Measurements from ENCODE around the gene RIMBP2.

The RIMBP2 gene

GRCh38 chr12:130385193-130385592 lies 330.9 kb downstream of the RIMBP2 start:
- TF ChIP-seq FOXP2 (optimal IDR thresholded peaks at IDR 0.05; ENCODE audit: borderline replicate concordance, extremely low read depth, extremely low read length, insufficient read depth) (no peak), SIN3A (IDR thresholded peaks at IDR 0.05; ENCODE audit: borderline replicate concordance, insufficient read depth, low read length) (no peak), POLR2AphosphoS5 (IDR thresholded peaks at IDR 0.05; ENCODE audit: low read depth, low read length) (no peak), REST (IDR thresholded peaks at IDR 0.05; ENCODE audit: insufficient read depth in 1 of 2, low read depth in 2 of 2, low read length in 2 of 2) (no peak), TAF1 (IDR thresholded peaks at IDR 0.05; ENCODE audit: borderline replicate concordance, insufficient read depth, low read length) (no peak)

DNA sequence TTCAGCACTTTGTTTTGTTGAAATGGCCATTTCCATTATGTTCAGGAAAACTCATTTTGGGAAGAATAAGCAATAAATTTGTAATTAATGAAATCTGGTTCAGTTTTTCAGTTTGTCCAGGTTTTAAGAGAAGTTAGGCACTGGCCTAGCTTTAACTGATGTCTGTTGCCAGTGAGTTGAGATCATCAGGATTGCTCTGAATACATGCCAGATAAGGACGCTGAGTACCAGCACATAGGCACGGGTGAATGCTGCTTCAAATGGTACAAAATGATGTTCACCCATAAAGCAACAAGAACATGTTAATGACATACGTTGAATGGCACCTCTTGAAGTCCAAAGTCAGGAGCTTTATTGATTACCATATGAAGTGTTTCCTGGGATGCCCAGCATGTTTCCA lies 331.9 kb downstream of the RIMBP2 start:
- no peak for TF ChIP-seq FOXP2 (optimal IDR thresholded peaks at IDR 0.05; ENCODE audit: borderline replicate concordance, extremely low read depth, extremely low read length, insufficient read depth)
- TF ChIP-seq SIN3A (IDR thresholded peaks at IDR 0.05; ENCODE audit: borderline replicate concordance, insufficient read depth, low read length) = no peak
- no peak for TF ChIP-seq POLR2AphosphoS5 (IDR thresholded peaks at IDR 0.05; ENCODE audit: low read depth, low read length)
- TF ChIP-seq TAF1 (IDR thresholded peaks at IDR 0.05; ENCODE audit: borderline replicate concordance, insufficient read depth, low read length) = no peak

DNA sequence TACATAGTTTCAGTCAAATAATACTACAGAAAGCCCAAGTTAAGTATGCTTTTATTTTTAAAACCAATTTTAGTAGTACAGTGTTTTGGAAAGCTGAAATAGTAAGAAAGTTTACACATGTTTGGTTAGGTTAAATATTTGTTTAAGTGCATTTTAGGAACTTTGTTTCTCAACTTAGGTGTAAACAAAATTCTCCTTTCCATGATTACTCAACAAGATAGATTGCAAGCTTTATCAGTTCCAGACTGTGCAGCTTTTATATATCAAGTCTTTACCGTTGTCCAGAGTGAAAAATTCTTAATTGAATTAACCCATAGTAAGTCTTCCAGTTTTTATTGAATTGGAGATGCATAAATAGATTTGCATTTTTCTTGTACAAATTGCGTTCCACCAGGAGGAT lies 333.3 kb downstream of the RIMBP2 start:
- no peak for TF ChIP-seq REST (IDR thresholded peaks at IDR 0.05; ENCODE audit: insufficient read depth in 1 of 2, low read depth in 2 of 2, low read length in 2 of 2)
- no peak for TF ChIP-seq TAF1 (IDR thresholded peaks at IDR 0.05; ENCODE audit: borderline replicate concordance, insufficient read depth, low read length)
- no peak for TF ChIP-seq POLR2AphosphoS5 (IDR thresholded peaks at IDR 0.05; ENCODE audit: low read depth, low read length)
- no peak for TF ChIP-seq SIN3A (IDR thresholded peaks at IDR 0.05; ENCODE audit: borderline replicate concordance, insufficient read depth, low read length)
- TF ChIP-seq FOXP2 (optimal IDR thresholded peaks at IDR 0.05; ENCODE audit: borderline replicate concordance, extremely low read depth, extremely low read length, insufficient read depth) = no peak

GRCh38 chr12:130375296-130376287 lies 340.5 kb downstream of the RIMBP2 start:
- TF ChIP-seq REST (IDR thresholded peaks at IDR 0.05; ENCODE audit: insufficient read depth in 1 of 2, low read depth in 2 of 2, low read length in 2 of 2) = 0 out of 4 replicates have a peak, but pooled peaks of 1 of the 2 experiments have one; percentile 20
- no peak for TF ChIP-seq SIN3A (IDR thresholded peaks at IDR 0.05; ENCODE audit: borderline replicate concordance, insufficient read depth, low read length)

DNA sequence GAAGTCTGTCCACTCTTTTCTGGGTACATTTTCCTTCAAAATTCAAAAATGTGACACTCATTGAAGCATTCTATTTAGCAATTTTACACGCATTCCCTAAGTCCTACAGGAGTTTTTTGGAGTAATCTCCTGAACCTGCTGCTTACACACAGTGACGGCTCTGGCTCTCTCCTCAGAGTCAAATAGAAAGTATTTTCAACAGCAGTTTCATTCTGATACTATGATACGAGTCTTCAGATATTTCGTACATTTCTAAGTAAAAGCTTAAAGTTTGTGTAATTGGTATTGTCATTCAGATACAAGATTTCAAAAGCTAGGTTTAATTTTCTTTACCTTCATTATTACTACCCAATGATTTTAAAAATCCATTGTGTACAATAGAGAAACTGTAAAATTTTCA lies 342.0 kb downstream of the RIMBP2 start:
- TF ChIP-seq TAF1 (IDR thresholded peaks at IDR 0.05; ENCODE audit: borderline replicate concordance, insufficient read depth, low read length) (no peak), REST (IDR thresholded peaks at IDR 0.05; ENCODE audit: insufficient read depth in 1 of 2, low read depth in 2 of 2, low read length in 2 of 2) (no peak)

All from PFSK-1 (cell line).